ENCODE results near the gene RGS13. TPM values are rescaled to one million over a fixed set of nuclear protein-coding genes. Genes with fewer than 3 reads are reported as not detected.

The RGS13 gene
- total and polyA plus RNA-seq, 4 experiments from 2014 or later: not detected

GRCh38 chr1:192627901-192628300, 8.0 kb upstream of the RGS13 start:
- no peaks in the 10 kb centered on the region for H3K4me1 Mint-ChIP-seq
- POLR2A ChIA-PET (ENCODE audit: partially characterized antibody): no interaction called here
- Histone ChIP-seq H3K27ac (ENCODE audit: low read depth, low read length) (no peak overlapping the region), H3K27me3 (ENCODE audit: insufficient read depth, low read length) (no peaks in the 10 kb centered on the region), H3K36me3 (ENCODE audit: insufficient read depth, low read length) (no peaks in the 10 kb centered on the region), H3K4me3 (ENCODE audit: low read length in 2 of 2) (no peak overlapping the region), H3K4me1 (ENCODE audit: insufficient read depth, low read length) (no peaks in the 10 kb centered on the region), H3K9me3 (ENCODE audit: control insufficient read depth in 1 of 2, low read length in 2 of 2) (no peaks in the 10 kb centered on the region)
- no peak for DNase-seq
- CTCF ChIA-PET (ENCODE audit: partially characterized antibody): interaction anchor here (1.1 to 1.3 kb wide), 2 partner anchors 17 to 153 kb away, joined by 3 to 6 read pairs; no protein-coding TSS in a partner anchor
- peaks cover 7 to 9% of the 10 kb centered on the region in 2 donors for H3K27me3 Mint-ChIP-seq
- no peak overlapping the region for H3K4me3 Mint-ChIP-seq
- intact Hi-C loops (cut with micrococcal nuclease): no loop called here
- H3K9me3 Mint-ChIP-seq: peaks cover 0 to 3% (median 0%) of the 10 kb centered on the region in 8 donors
- no peaks in the 10 kb centered on the region for H3K36me3 Mint-ChIP-seq
- H3K27ac Mint-ChIP-seq: no peak overlapping the region

GRCh38 chr1:192628396-192629057, 7.4 kb upstream of the RGS13 start:
- no peak overlapping the region for H3K4me3 Mint-ChIP-seq
- Histone ChIP-seq H3K4me1 (ENCODE audit: insufficient read depth, low read length) (no peaks in the 10 kb centered on the region), H3K36me3 (ENCODE audit: insufficient read depth, low read length) (no peaks in the 10 kb centered on the region), H3K27me3 (ENCODE audit: insufficient read depth, low read length) (no peaks in the 10 kb centered on the region), H3K27ac (ENCODE audit: low read depth, low read length) (no peak overlapping the region), H3K9me3 (ENCODE audit: control insufficient read depth in 1 of 2, low read length in 2 of 2) (no peaks in the 10 kb centered on the region), H3K4me3 (ENCODE audit: low read length in 2 of 2) (no peak overlapping the region)
- no peak for DNase-seq
- intact Hi-C loops (cut with micrococcal nuclease): no loop called here
- peaks cover 7 to 9% of the 10 kb centered on the region in 2 donors for H3K27me3 Mint-ChIP-seq
- no peaks in the 10 kb centered on the region for H3K4me1 Mint-ChIP-seq
- no peak overlapping the region for H3K27ac Mint-ChIP-seq
- no peaks in the 10 kb centered on the region for H3K36me3 Mint-ChIP-seq
- POLR2A ChIA-PET (ENCODE audit: partially characterized antibody): no interaction called here
- CTCF ChIA-PET (ENCODE audit: partially characterized antibody): interaction anchor here (1.1 to 1.3 kb wide), 3 partner anchors 13 to 153 kb away, joined by 3 to 6 read pairs (median 3); no protein-coding TSS in a partner anchor
- peaks cover 0 to 3% (median 0%) of the 10 kb centered on the region in 8 donors for H3K9me3 Mint-ChIP-seq

- no peak overlapping the region for H3K4me3 ChIP-seq (ENCODE audit: low read length in 2 of 2)
- no peak for DNase-seq
- H3K9me3 Mint-ChIP-seq: no peaks in the 10 kb centered on the region
- no peaks in the 10 kb centered on the region for H3K27me3 ChIP-seq (ENCODE audit: insufficient read depth, low read length)
- peaks cover 1 to 5% of the 10 kb centered on the region in 2 donors for H3K27me3 Mint-ChIP-seq
- no peaks in the 10 kb centered on the region for H3K36me3 Mint-ChIP-seq
- no peak overlapping the region for H3K27ac ChIP-seq (ENCODE audit: low read depth, low read length)
- H3K9me3 ChIP-seq (ENCODE audit: control insufficient read depth in 1 of 2, low read length in 2 of 2): no peaks in the 10 kb centered on the region
- intact Hi-C loops (cut with micrococcal nuclease): no loop called here
- ChIA-PET CTCF (ENCODE audit: partially characterized antibody) (interaction anchor here (1.1 kb wide), 1 partner anchor 12 kb away, joined by 3 read pairs; no protein-coding TSS in a partner anchor), POLR2A (ENCODE audit: partially characterized antibody) (no interaction called here)
- H3K27ac Mint-ChIP-seq: no peak overlapping the region
- no peaks in the 10 kb centered on the region for H3K4me1 Mint-ChIP-seq
- H3K4me1 ChIP-seq (ENCODE audit: insufficient read depth, low read length): no peaks in the 10 kb centered on the region
- H3K4me3 Mint-ChIP-seq: no peak overlapping the region
- no peaks in the 10 kb centered on the region for H3K36me3 ChIP-seq (ENCODE audit: insufficient read depth, low read length)
These were observed 6.3 kb upstream of the RGS13 start for GRCh38 chr1:192629612-192630011.

GRCh38 chr1:192630521-192631287, 5.2 kb upstream of the RGS13 start:
- CTCF ChIA-PET (ENCODE audit: partially characterized antibody): no interaction called here
- H3K27ac Mint-ChIP-seq: no peak overlapping the region

GRCh38 chr1:192631749-192632148, 4.2 kb upstream of the RGS13 start:
- Mint-ChIP-seq H3K9me3 (no peaks in the 10 kb centered on the region), H3K4me3 (no peak overlapping the region), H3K27me3 (peaks cover 1 to 4% of the 10 kb centered on the region in 2 donors), H3K27ac (no peak overlapping the region), H3K36me3 (no peaks in the 10 kb centered on the region), H3K4me1 (no peaks in the 10 kb centered on the region)
- ChIA-PET POLR2A (ENCODE audit: partially characterized antibody) (no interaction called here), CTCF (ENCODE audit: partially characterized antibody) (no interaction called here)
- H3K36me3 ChIP-seq (ENCODE audit: insufficient read depth, low read length): no peaks in the 10 kb centered on the region
- intact Hi-C loops (cut with micrococcal nuclease): no loop called here
- H3K4me3 ChIP-seq (ENCODE audit: low read length in 2 of 2): no peak overlapping the region
- DNase-seq: no peak
- no peaks in the 10 kb centered on the region for H3K4me1 ChIP-seq (ENCODE audit: insufficient read depth, low read length)
- no peaks in the 10 kb centered on the region for H3K27me3 ChIP-seq (ENCODE audit: insufficient read depth, low read length)
- no peaks in the 10 kb centered on the region for H3K9me3 ChIP-seq (ENCODE audit: control insufficient read depth in 1 of 2, low read length in 2 of 2)
- no peak overlapping the region for H3K27ac ChIP-seq (ENCODE audit: low read depth, low read length)

More at GRCh38 chr1:192630521-192631287, 5.2 kb upstream of the RGS13 start:
- Mint-ChIP-seq H3K4me3 (no peak overlapping the region), H3K36me3 (no peaks in the 10 kb centered on the region), H3K4me1 (no peaks in the 10 kb centered on the region), H3K27me3 (peaks cover 1 to 4% of the 10 kb centered on the region in 2 donors), H3K9me3 (no peaks in the 10 kb centered on the region)
- Histone ChIP-seq H3K4me3 (ENCODE audit: low read length in 2 of 2) (no peak overlapping the region), H3K4me1 (ENCODE audit: insufficient read depth, low read length) (no peaks in the 10 kb centered on the region), H3K36me3 (ENCODE audit: insufficient read depth, low read length) (no peaks in the 10 kb centered on the region), H3K27ac (ENCODE audit: low read depth, low read length) (no peak overlapping the region), H3K27me3 (ENCODE audit: insufficient read depth, low read length) (no peaks in the 10 kb centered on the region), H3K9me3 (ENCODE audit: control insufficient read depth in 1 of 2, low read length in 2 of 2) (no peaks in the 10 kb centered on the region)
- no peak for DNase-seq
- POLR2A ChIA-PET (ENCODE audit: partially characterized antibody): no interaction called here
- intact Hi-C loops (cut with micrococcal nuclease): no loop called here

- no peak overlapping the region for H3K4me3 ChIP-seq (ENCODE audit: low read length in 2 of 2)
- Mint-ChIP-seq H3K4me1 (no peaks in the 10 kb centered on the region), H3K9me3 (no peaks in the 10 kb centered on the region), H3K4me3 (no peak overlapping the region), H3K36me3 (no peaks in the 10 kb centered on the region), H3K27ac (no peak overlapping the region), H3K27me3 (peaks cover 0 to 4% of the 10 kb centered on the region in 2 donors)
- no peak overlapping the region for H3K27ac ChIP-seq (ENCODE audit: low read depth, low read length)
- no peak for DNase-seq
- ChIA-PET POLR2A (ENCODE audit: partially characterized antibody) (no interaction called here), CTCF (ENCODE audit: partially characterized antibody) (interaction anchor here (1.4 kb wide), 1 partner anchor 155 kb away, joined by 3 read pairs; no protein-coding TSS in a partner anchor)
- H3K9me3 ChIP-seq (ENCODE audit: control insufficient read depth in 1 of 2, low read length in 2 of 2): no peaks in the 10 kb centered on the region
- H3K4me1 ChIP-seq (ENCODE audit: insufficient read depth, low read length): no peaks in the 10 kb centered on the region
- no peaks in the 10 kb centered on the region for H3K36me3 ChIP-seq (ENCODE audit: insufficient read depth, low read length)
- intact Hi-C loops (cut with micrococcal nuclease): no loop called here
- H3K27me3 ChIP-seq (ENCODE audit: insufficient read depth, low read length): no peaks in the 10 kb centered on the region
These were observed 3.8 kb upstream of the RGS13 start for GRCh38 chr1:192632188-192632587.

- no peaks in the 10 kb centered on the region for H3K9me3 Mint-ChIP-seq
- Histone ChIP-seq H3K36me3 (ENCODE audit: insufficient read depth, low read length) (no peaks in the 10 kb centered on the region), H3K4me1 (ENCODE audit: insufficient read depth, low read length) (no peaks in the 10 kb centered on the region), H3K27ac (ENCODE audit: low read depth, low read length) (no peak overlapping the region), H3K9me3 (ENCODE audit: control insufficient read depth in 1 of 2, low read length in 2 of 2) (no peaks in the 10 kb centered on the region), H3K4me3 (ENCODE audit: low read length in 2 of 2) (no peak overlapping the region), H3K27me3 (ENCODE audit: insufficient read depth, low read length) (no peaks in the 10 kb centered on the region)
- ChIA-PET CTCF (ENCODE audit: partially characterized antibody) (interaction anchor here (1.4 kb wide), 1 partner anchor 156 kb away, joined by 3 read pairs; no protein-coding TSS in a partner anchor), POLR2A (ENCODE audit: partially characterized antibody) (interaction anchor here (0.5 kb wide), 1 partner anchor 94 kb away, joined by 4 read pairs; no protein-coding TSS in a partner anchor)
- no peaks in the 10 kb centered on the region for H3K4me1 Mint-ChIP-seq
- DNase-seq: no peak
- no peak overlapping the region for H3K27ac Mint-ChIP-seq
- H3K36me3 Mint-ChIP-seq: no peaks in the 10 kb centered on the region
- H3K4me3 Mint-ChIP-seq: no peak overlapping the region
- intact Hi-C loops (cut with micrococcal nuclease): no loop called here
- H3K27me3 Mint-ChIP-seq: peaks cover 0 to 4% of the 10 kb centered on the region in 2 donors
These were observed 3.1 kb upstream of the RGS13 start for GRCh38 chr1:192632641-192633532.

All from CD4-positive, alpha-beta memory T cell (primary cell).